Gastrocnemius medialis (tissue), 4 donors: ENCODE data around the gene UGT1A10. TPM values are rescaled to one million over a fixed set of nuclear protein-coding genes. Genes with fewer than 3 reads are reported as not detected.
"Not testable (repeated sequence)": the region's sequence is repeated elsewhere in the genome, so short reads cannot be mapped to it uniquely, and the experiment has no call there.

Experiments
- ATAC-seq, 2 donors: fragments of 150-250 bp; one replicate each; pipeline ENCODE4 v1.9.1; 2016
- DNase-seq, 2 donors: peaks; one replicate each; pipeline ENCODE4 v3.0.0-alpha.2; 2019
- H3K27ac ChIP-seq, 4 donors: fragments of 200-600 bp; sonication (generic); 1 replicate in 1 of 4; 2 replicates in 3 of 4; pipeline ENCODE4 v1.5.1; 2016 to 2018; ENCODE audit warnings: mild to moderate bottlenecking in 2 of 4, moderate library complexity in 1 of 4
- H3K27me3 ChIP-seq, 3 donors: fragments of 200-600 bp; sonication (generic) in 2 of 3; 1 replicate in 1 of 3; 2 replicates in 2 of 3; pipeline versions ENCODE4 v1.5.1 to v1.6.0; 2016 to 2019; ENCODE audit warnings: mild to moderate bottlenecking in 1 of 3, moderate library complexity in 1 of 3
- H3K36me3 ChIP-seq, 2 donors: fragments of 200-600 bp; sonication (generic) in 1 of 2; one replicate each; pipeline ENCODE4 v1.5.1; 2017 to 2018
- H3K4me1 ChIP-seq, 2 donors: fragments of 200-600 bp; sonication (generic) in 1 of 2; one replicate each; pipeline ENCODE4 v1.5.1; 2016 to 2017; ENCODE audit warnings: mild to moderate bottlenecking in 2 of 2
- H3K4me3 ChIP-seq, 4 donors: fragments of 200-600 bp; sonication (generic) in 3 of 4; 1 replicate in 1 of 4; 2 replicates in 3 of 4; pipeline ENCODE4 v1.5.1; 2016 to 2019; ENCODE audit warnings: mild to moderate bottlenecking in 2 of 4
- H3K9me3 ChIP-seq, 3 donors: fragments of 200-600 bp; sonication (generic) in 2 of 3; 1 replicate in 1 of 3; 2 replicates in 2 of 3; pipeline ENCODE4 v1.5.1; 2016 to 2019
- CTCF ChIP-seq, 5 experiments: fragments of 450-650 bp in 3 of 5; fragments of 200-600 bp in 2 of 5; sonication (generic) in 2 of 5; IDR thresholded peaks in 4 of 5; conservative IDR thresholded peaks in 1 of 5; 1 replicate in 4 of 5; 2 replicates in 1 of 5; pipeline ENCODE4 v1.5.1; 2016 to 2019; ENCODE audit warnings: antibody characterized with exemption in 5 of 5, mild to moderate bottlenecking in 3 of 5, moderate library complexity in 3 of 5
- POLR2A ChIP-seq, 2 donors: fragments of 450-650 bp; IDR thresholded peaks; one replicate each; pipeline ENCODE4 v1.6.1; 2017; ENCODE audit warnings: antibody characterized with exemption in 2 of 2, mild to moderate bottlenecking in 2 of 2, moderate library complexity in 2 of 2
- in situ Hi-C, 4 donors: fragments of 200-750 bp; cut with MboI; loops; one replicate each; pipeline versions ENCODE4 v1.15.0 to v1.8.0; 2017; ENCODE audit warnings: low sequenced_read_pairs in 4 of 4
- intact Hi-C: fragments of 100-400 bp; cut with DNase I; formaldehyde crosslinking; loops from one replicate; pipeline ENCODE4 v1.15.1; 2023; ENCODE audit warnings: low total_unique reads
- total RNA-seq, 4 donors: library from RNA; depleted of rRNA; stranded (reverse); fragments of >200 nt; gene quantifications; one replicate each; pipeline versions ENCODE4 v1.1.0 to v1.2.3, GENCODE V29; 2016

UGT1A10 gene
- total RNA-seq, 4 donors from 2014 or later, result 0.12 TPM; not detected in 3

- Histone ChIP-seq H3K4me1 (no peaks in the 10 kb centered on the region), H3K27me3 (no peaks in the 10 kb centered on the region), H3K27ac (no peak overlapping the region), H3K9me3 (no peaks in the 10 kb centered on the region), H3K36me3 (no peaks in the 10 kb centered on the region), H3K4me3 (no peak overlapping the region)
- intact Hi-C loops, result no loop called here
- DNase-seq (no peak), ATAC-seq (no peak)
- in situ Hi-C loops, result no loop called here
- no peak for TF ChIP-seq CTCF (IDR thresholded peaks at IDR 0.05 in 4 of 5, conservative IDR thresholded peaks at IDR 0.05 in 1 of 5)
- TF ChIP-seq POLR2A (IDR thresholded peaks at IDR 0.05), result no peak
These were observed 25.0 kb upstream of the UGT1A10 start for GRCh38 chr2:233611284-233611683.

- H3K27me3 ChIP-seq, H3K27ac ChIP-seq, H3K4me1 ChIP-seq, in situ Hi-C loops, ATAC-seq, intact Hi-C loops, H3K9me3 ChIP-seq, H3K4me3 ChIP-seq, DNase-seq, H3K36me3 ChIP-seq: not testable (repeated sequence)
These were observed 18.8 kb upstream of the UGT1A10 start, which contains the start of gene UGT1A8 for GRCh38 chr2:233617476-233617875. Gene UGT1A8 (plus strand): TSS chr2:233617633. CDS start chr2:233617708, 75 bp downstream.

GRCh38 chr2:233620204-233620603, 16.0 kb upstream of the UGT1A10 start:
- Histone ChIP-seq H3K9me3 (no peaks in the 10 kb centered on the region), H3K4me3 (no peak overlapping the region), H3K27me3 (no peaks in the 10 kb centered on the region), H3K36me3 (no peaks in the 10 kb centered on the region), H3K4me1 (no peaks in the 10 kb centered on the region), H3K27ac (no peak overlapping the region)
- ATAC-seq (no peak), DNase-seq (no peak)
- TF ChIP-seq CTCF (IDR thresholded peaks at IDR 0.05 in 4 of 5, conservative IDR thresholded peaks at IDR 0.05 in 1 of 5), result no peak
- no peak for TF ChIP-seq POLR2A (IDR thresholded peaks at IDR 0.05)
- in situ Hi-C loops (no loop called here), intact Hi-C loops (no loop called here)

- H3K27me3 ChIP-seq, H3K27ac ChIP-seq, H3K36me3 ChIP-seq, ATAC-seq, in situ Hi-C loops, DNase-seq, H3K4me1 ChIP-seq, H3K9me3 ChIP-seq, H3K4me3 ChIP-seq, intact Hi-C loops: not testable (repeated sequence)
These were observed 14.4 kb upstream of the UGT1A10 start for GRCh38 chr2:233621863-233622262.

- in situ Hi-C loops, result no loop called here
- H3K36me3 ChIP-seq, result no peaks in the 10 kb centered on the region
- no peak overlapping the region for H3K27ac ChIP-seq
- H3K27me3 ChIP-seq, result no peaks in the 10 kb centered on the region
- H3K4me1 ChIP-seq, result no peaks in the 10 kb centered on the region
- no peaks in the 10 kb centered on the region for H3K9me3 ChIP-seq
- intact Hi-C loops, result no loop called here
- H3K4me3 ChIP-seq, result no peak overlapping the region
- no peak for DNase-seq
- no peak for ATAC-seq
- TF ChIP-seq CTCF (IDR thresholded peaks at IDR 0.05 in 4 of 5, conservative IDR thresholded peaks at IDR 0.05 in 1 of 5) (no peak), POLR2A (IDR thresholded peaks at IDR 0.05) (no peak)
These were observed 8.8 kb upstream of the UGT1A10 start for GRCh38 chr2:233627331-233628025.

- TF ChIP-seq POLR2A (IDR thresholded peaks at IDR 0.05), result no peak
- no peak for TF ChIP-seq CTCF (IDR thresholded peaks at IDR 0.05 in 4 of 5, conservative IDR thresholded peaks at IDR 0.05 in 1 of 5)
- no peaks in the 10 kb centered on the region for H3K4me1 ChIP-seq
- no peaks in the 10 kb centered on the region for H3K27me3 ChIP-seq
- no peaks in the 10 kb centered on the region for H3K36me3 ChIP-seq
- H3K4me3 ChIP-seq, result no peak overlapping the region
- no peaks in the 10 kb centered on the region for H3K9me3 ChIP-seq
- in situ Hi-C loops, result no loop called here
- intact Hi-C loops, result no loop called here
- no peak for ATAC-seq
- H3K27ac ChIP-seq, result no peak overlapping the region
- DNase-seq, result no peak
These were observed 2.6 kb downstream of the UGT1A10 start for GRCh38 chr2:233638836-233639235.
